Ascending aorta (tissue), 2 donors: ENCODE data around the gene CFAP70. TPM values are rescaled to one million over a fixed set of nuclear protein-coding genes. Genes with fewer than 3 reads are reported as not detected.

Experiments used
- DNase-seq, 2 donors: peaks; one replicate each; pipeline ENCODE4 v3.0.0-alpha.2; 2019; ENCODE audit warnings: low spot score in 2 of 2
- H3K27ac ChIP-seq, 2 donors: fragments of 200-600 bp; sonication (generic); one replicate each; pipeline ENCODE4 v1.5.1; 2016 to 2017; ENCODE audit warnings: mild to moderate bottlenecking in 1 of 2
- H3K27me3 ChIP-seq: fragments of 200-600 bp; sonication (generic); one replicate; pipeline ENCODE4 v1.5.1; 2017
- H3K36me3 ChIP-seq, 2 donors: fragments of 200-600 bp; sonication (generic); one replicate each; pipeline ENCODE4 v1.5.1; 2016
- H3K4me1 ChIP-seq, 2 donors: fragments of 200-600 bp; sonication (generic); one replicate each; pipeline ENCODE4 v1.5.1; 2016 to 2017; ENCODE audit warnings: mild to moderate bottlenecking in 1 of 2
- H3K4me3 ChIP-seq, 2 donors: fragments of 200-600 bp; sonication (generic); one replicate each; pipeline ENCODE4 v1.5.1; 2016 to 2017; ENCODE audit warnings: mild to moderate bottlenecking in 1 of 2
- H3K9me3 ChIP-seq, 2 donors: fragments of 200-600 bp; sonication (generic); one replicate each; pipeline ENCODE4 v1.5.1; 2016
- CTCF ChIP-seq, 3 experiments: fragments of 200-600 bp in 2 of 3; fragments of 450-650 bp in 1 of 3; sonication (generic) in 2 of 3; IDR thresholded peaks; one replicate each; pipeline ENCODE4 v1.5.1; 2016 to 2019; ENCODE audit warnings: antibody characterized with exemption in 3 of 3, mild to moderate bottlenecking in 1 of 3, moderate library complexity in 1 of 3
- intact Hi-C: fragments of 100-400 bp; cut with DNase I; formaldehyde crosslinking; loops from one replicate; pipeline ENCODE4 v1.15.1; 2023
- total RNA-seq: library from RNA; depleted of rRNA; stranded (reverse); fragments of >200 nt; gene quantifications from one replicate; pipeline ENCODE4 v1.1.0, GENCODE V29; 2016

Gene CFAP70
- total RNA-seq, 1 donor from 2014 or later, result not detected

DNA sequence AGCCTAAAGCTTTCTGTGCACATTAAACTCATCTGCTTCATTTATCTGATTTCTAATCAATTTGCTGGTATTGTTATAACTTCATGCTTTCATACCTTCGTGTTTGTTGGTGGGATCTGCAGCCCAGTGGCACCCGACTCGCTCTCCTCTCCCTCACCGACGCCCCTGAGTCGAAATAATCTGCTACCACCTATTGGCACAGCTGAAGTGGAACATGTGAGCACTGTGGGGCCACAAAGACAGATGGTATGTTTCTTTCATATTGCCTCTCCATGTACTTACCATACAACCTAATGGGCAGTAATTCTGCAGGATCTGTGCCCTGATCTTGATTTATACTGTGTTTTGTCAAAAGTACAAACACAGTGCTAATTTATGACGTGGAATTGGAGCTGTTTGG lies 124.0 kb downstream of the CFAP70 start:
- intact Hi-C loops, result no loop called here
- Histone ChIP-seq H3K36me3 (peaks cover 2 to 66% of the 10 kb centered on the region in 2 donors), H3K4me1 (no peaks in the 10 kb centered on the region), H3K27ac (no peak overlapping the region), H3K4me3 (no peak overlapping the region), H3K27me3 (no peaks in the 10 kb centered on the region), H3K9me3 (no peaks in the 10 kb centered on the region)
- DNase-seq, result no peak
- no peak for TF ChIP-seq CTCF (IDR thresholded peaks at IDR 0.05)

DNA sequence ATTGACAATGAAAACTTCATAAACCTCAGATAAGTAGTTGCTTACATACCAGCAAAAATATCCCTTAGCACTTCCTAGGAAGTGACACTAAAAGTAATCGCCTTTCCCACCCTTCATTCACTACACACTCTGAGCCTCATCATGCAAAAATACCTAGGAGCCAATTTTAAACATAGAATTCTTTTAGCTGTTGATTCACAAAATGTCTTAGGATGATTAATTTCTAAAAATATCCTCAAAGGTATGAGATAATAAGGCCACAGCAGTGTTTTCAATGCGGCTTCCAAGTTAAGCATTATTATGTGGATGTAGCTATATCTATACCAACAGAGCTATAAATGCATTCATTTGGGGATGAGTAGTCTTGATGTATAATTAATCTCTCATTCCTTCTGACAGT lies 124.8 kb downstream of the CFAP70 start:
- DNase-seq, result no peak
- Histone ChIP-seq H3K36me3 (peaks cover 2 to 65% of the 10 kb centered on the region in 2 donors), H3K9me3 (no peaks in the 10 kb centered on the region), H3K4me1 (no peaks in the 10 kb centered on the region), H3K27ac (no peak overlapping the region), H3K4me3 (no peak overlapping the region), H3K27me3 (no peaks in the 10 kb centered on the region)
- intact Hi-C loops, result no loop called here
- no peak for TF ChIP-seq CTCF (IDR thresholded peaks at IDR 0.05)

GRCh38 chr10:73232887-73233286 lies 125.8 kb downstream of the CFAP70 start:
- no peak for TF ChIP-seq CTCF (IDR thresholded peaks at IDR 0.05)
- H3K36me3 ChIP-seq, result peaks cover 5 to 61% of the 10 kb centered on the region in 2 donors
- intact Hi-C loops, result no loop called here

DNA sequence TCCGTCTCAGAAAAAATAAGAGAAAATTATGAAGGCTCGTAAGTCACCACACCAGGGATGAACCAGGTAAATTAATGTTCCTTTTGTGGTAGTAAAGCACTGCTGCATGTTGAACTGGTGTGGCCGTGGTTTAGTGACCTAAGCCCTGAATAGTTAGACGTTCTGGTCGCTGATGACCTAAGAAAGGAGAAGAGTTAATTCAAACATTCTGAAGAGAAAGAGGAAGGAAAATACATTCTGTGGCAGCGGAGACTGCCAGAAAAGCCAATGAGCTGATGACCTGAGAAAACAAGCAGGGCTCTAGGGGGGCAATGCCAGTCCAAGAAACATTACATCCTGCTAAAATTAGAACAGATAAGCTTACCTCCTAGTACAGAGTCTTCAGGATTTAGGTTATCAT lies 129.1 kb downstream of the CFAP70 start:
- TF ChIP-seq CTCF (IDR thresholded peaks at IDR 0.05), result no peak
- peaks cover 10 to 51% of the 10 kb centered on the region in 2 donors for H3K36me3 ChIP-seq
- no peak for DNase-seq
- H3K9me3 ChIP-seq, result no peaks in the 10 kb centered on the region
- no peak overlapping the region for H3K4me3 ChIP-seq
- H3K27me3 ChIP-seq, result no peaks in the 10 kb centered on the region
- H3K27ac ChIP-seq, result no peak overlapping the region
- intact Hi-C loops, result no loop called here
- H3K4me1 ChIP-seq, result no peaks in the 10 kb centered on the region

More at GRCh38 chr10:73232887-73233286, 125.8 kb downstream of the CFAP70 start:
- Histone ChIP-seq H3K9me3 (no peaks in the 10 kb centered on the region), H3K4me3 (no peak overlapping the region), H3K27me3 (no peaks in the 10 kb centered on the region), H3K4me1 (no peaks in the 10 kb centered on the region), H3K27ac (no peak overlapping the region)
- no peak for DNase-seq

- intact Hi-C loops, result no loop called here
- DNase-seq, result no peak
- Histone ChIP-seq H3K36me3 (peaks cover 10 to 41% of the 10 kb centered on the region in 2 donors), H3K27me3 (no peaks in the 10 kb centered on the region), H3K4me3 (no peak overlapping the region), H3K9me3 (no peaks in the 10 kb centered on the region), H3K27ac (no peak overlapping the region), H3K4me1 (no peaks in the 10 kb centered on the region)
- no peak for TF ChIP-seq CTCF (IDR thresholded peaks at IDR 0.05)
Observed at GRCh38 chr10:73228247-73228646, 130.4 kb downstream of the CFAP70 start.

DNA sequence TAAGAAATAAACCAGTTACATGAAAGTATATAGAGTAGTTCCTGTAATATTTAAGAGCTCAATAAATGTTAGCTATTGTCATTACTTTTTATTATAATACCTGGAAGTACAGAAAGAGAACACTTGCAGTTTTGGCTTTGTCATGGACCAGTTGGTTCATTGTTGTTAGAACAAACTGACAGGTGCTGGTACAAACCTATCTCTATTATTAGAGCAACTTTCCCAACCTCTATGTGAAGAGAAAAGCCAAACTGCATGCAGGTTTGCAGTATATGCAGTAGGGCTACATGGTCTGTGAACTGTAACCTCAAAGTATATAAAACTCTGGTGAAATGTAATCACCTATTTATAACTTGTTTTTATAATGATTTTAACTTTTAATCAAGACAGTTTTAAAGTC lies 132.0 kb downstream of the CFAP70 start:
- intact Hi-C loops, result no loop called here
- no peaks in the 10 kb centered on the region for H3K4me1 ChIP-seq
- no peak overlapping the region for H3K27ac ChIP-seq
- TF ChIP-seq CTCF (IDR thresholded peaks at IDR 0.05), result no peak
- H3K36me3 ChIP-seq, result peaks cover 10 to 29% of the 10 kb centered on the region in 2 donors
- DNase-seq, result no peak
- H3K9me3 ChIP-seq, result no peaks in the 10 kb centered on the region
- no peaks in the 10 kb centered on the region for H3K27me3 ChIP-seq
- H3K4me3 ChIP-seq, result no peak overlapping the region
